B cell (primary cell): Measurements from ENCODE around the gene PKIG. TPM values are rescaled to one million over a fixed set of nuclear protein-coding genes. Genes with fewer than 3 reads are reported as not detected.

Experiments
- ATAC-seq: fragments of 200-7000 bp; cut with Tn5 transposase; one replicate; pipeline ENCODE4 v1.10.0; 2021; ENCODE audit warnings: low read depth, mild to moderate bottlenecking, moderate number of reproducible peaks, moderate library complexity
- CTCF ChIA-PET: fragments of 350-600 bp; sonication (Branson Sonifier 250); formaldehyde crosslinking; loops from one replicate; lab custom pipeline; 2021; ENCODE audit warnings: antibody characterized with exemption, inconsistent platforms; lab: Charles Lee
- POLR2A ChIA-PET: fragments of 350-600 bp; sonication (Branson Sonifier 250); formaldehyde crosslinking; loops from one replicate; lab custom pipeline; 2021; ENCODE audit warnings: antibody characterized with exemption; lab: Charles Lee
- DNase-seq: peaks from one replicate; pipeline ENCODE4 v3.0.0; 2013
- H2AFZ ChIP-seq: 2 replicates; pipeline ENCODE4 v1.6.1; 2012; ENCODE audit warnings: mild to moderate bottlenecking, low read depth, low read length; ENCODE audit not compliant: insufficient read depth, poor library complexity, severe bottlenecking
- H3K27ac ChIP-seq, 2 donors: 1 replicate in 1 of 2; 2 replicates in 1 of 2; pipeline ENCODE4 v1.5.1; 2012 to 2013; ENCODE audit warnings: low read length in 2 of 2, mild to moderate bottlenecking in 2 of 2, moderate library complexity in 1 of 2
- H3K27me3 ChIP-seq, 4 experiments: fragments of 200-600 bp in 1 of 4; sonication (generic) in 1 of 4; replicated peaks in 1 of 4; 1 replicate in 2 of 4; 2 replicates in 2 of 4; pipeline versions ENCODE4 v1.6.1 to v1.7.0; 2013 to 2016; ENCODE audit warnings: low read length in 3 of 4, mild to moderate bottlenecking in 2 of 4, mixed read lengths in 1 of 4, moderate library complexity in 1 of 4; ENCODE audit not compliant: insufficient read depth in 4 of 4, control insufficient read depth in 3 of 4; ENCODE audit errors: control extremely low read depth in 1 of 4
- H3K36me3 ChIP-seq, 2 experiments: replicated peaks in 1 of 2; 1 replicate in 1 of 2; 2 replicates in 1 of 2; pipeline versions ENCODE4 v1.6.1 to v1.7.1; 2013; ENCODE audit warnings: low read length in 1 of 2; ENCODE audit not compliant: insufficient read depth in 2 of 2, control insufficient read depth in 1 of 2; ENCODE audit errors: control extremely low read depth in 1 of 2, extremely low read depth in 1 of 2
- H3K4me1 ChIP-seq, 2 donors: fragments of 200-600 bp in 1 of 2; sonication (generic) in 1 of 2; 1 replicate in 1 of 2; 2 replicates in 1 of 2; pipeline versions ENCODE4 v1.5.1 to v1.6.1; 2013 to 2017; ENCODE audit warnings: low read length in 2 of 2; ENCODE audit not compliant: control insufficient read depth in 2 of 2, insufficient read depth in 2 of 2
- H3K4me2 ChIP-seq: replicated peaks from 2 replicates; pipeline ENCODE3; 2012; ENCODE audit warnings: mild to moderate bottlenecking, low read depth, low read length; ENCODE audit not compliant: poor library complexity, severe bottlenecking
- H3K4me3 ChIP-seq, 5 experiments: fragments of 200-600 bp in 1 of 5; sonication (generic) in 1 of 5; 1 replicate in 3 of 5; 2 replicates in 2 of 5; pipeline versions ENCODE4 v1.5.1 to v1.7.0; 2011 to 2016; ENCODE audit warnings: low read length in 4 of 5, mild to moderate bottlenecking in 4 of 5, low read depth in 2 of 5, control low read depth in 1 of 5, moderate library complexity in 1 of 5; ENCODE audit not compliant: insufficient read depth in 1 of 5; ENCODE audit errors: control extremely low read depth in 1 of 5, extremely low read depth in 1 of 5
- H3K79me2 ChIP-seq: fragments of 200-600 bp; sonication (generic); one replicate; pipeline ENCODE4 v1.6.0; 2016; ENCODE audit warnings: low read length; ENCODE audit not compliant: control insufficient read depth, insufficient read depth
- H3K9ac ChIP-seq: fragments of 200-600 bp; sonication (generic); 2 replicates; pipeline ENCODE4 v1.6.1; 2017; ENCODE audit warnings: mild to moderate bottlenecking, low read length, moderate library complexity
- H3K9me3 ChIP-seq, 3 donors: one replicate each; pipeline versions ENCODE4 v1.6.1 to v1.7.1; 2013; ENCODE audit warnings: low read length in 2 of 3; ENCODE audit not compliant: control insufficient read depth in 2 of 3, insufficient read depth in 1 of 3; ENCODE audit errors: control extremely low read depth in 1 of 3
- H4K20me1 ChIP-seq: 2 replicates; pipeline ENCODE4 v1.6.0; 2012; ENCODE audit warnings: mild to moderate bottlenecking, low read length; ENCODE audit not compliant: insufficient read depth, control insufficient read depth, poor library complexity, severe bottlenecking
- H3K27ac Mint-ChIP-seq: one replicate; pipeline ENCODE4 v1.8.0; 2021; ENCODE audit warnings: mixed read lengths
- H3K27me3 Mint-ChIP-seq: one replicate; pipeline ENCODE4 v1.8.0; 2021; ENCODE audit warnings: mixed read lengths
- H3K4me1 Mint-ChIP-seq: one replicate; pipeline ENCODE4 v1.8.0; 2021; ENCODE audit warnings: mixed read lengths
- H3K4me3 Mint-ChIP-seq: one replicate; pipeline ENCODE4 v1.8.0; 2021; ENCODE audit warnings: mixed read lengths
- H3K9me3 Mint-ChIP-seq: one replicate; pipeline ENCODE4 v1.8.0; 2022; ENCODE audit warnings: mixed read lengths; ENCODE audit not compliant: insufficient read depth
- EZH2 ChIP-seq: IDR thresholded peaks from 2 replicates; pipeline ENCODE4 v1.6.1; 2012; ENCODE audit warnings: borderline replicate concordance, low read depth, mild to moderate bottlenecking, moderate library complexity, low read length; ENCODE audit not compliant: insufficient read depth, poor library complexity, severe bottlenecking
- WGBS: methylation state at CpG from one replicate; pipeline ENCODE4 v1.1.5; 2013; ENCODE audit warnings: missing lambda C conversion rate; ENCODE audit not compliant: insufficient coverage; 5-methylcytosine and 5-hydroxymethylcytosine counted together
- intact Hi-C: fragments of 100-400 bp; cut with micrococcal nuclease; formaldehyde crosslinking; loops from one replicate; pipeline ENCODE4 v1.10.0; 2022
- polyA minus RNA-seq: library from RNA; depleted of rRNA, polyadenylated mRNA; stranded (reverse); fragments of >200 nt; gene quantifications from 2 replicates; pipeline ENCODE4 v1.2.3, GENCODE V29; 2012
- polyA plus RNA-seq: library from polyadenylated mRNA; depleted of rRNA; stranded (reverse); fragments of >200 nt; gene quantifications from 2 replicates; pipeline ENCODE4 v1.2.3, GENCODE V29; 2012
- total RNA-seq, 2 donors: library from RNA; stranded (reverse); fragments of 120-200 nt in 1 of 2; gene quantifications; 1 replicate in 1 of 2; 2 replicates in 1 of 2; pipeline versions ENCODE4 v1.2.3 to v1.2.4, GENCODE V29; 2013 to 2022
- TF ChIP-seq, protein P1 (sequence below): fragments of 200-600 bp; IDR thresholded peaks from one replicate; pipeline ENCODE4 v1.8.0; 2022; ENCODE audit warnings: antibody characterized with exemption, mild to moderate bottlenecking

PKIG gene
- total RNA-seq (117 and 128 TPM in 2 replicates), polyA plus RNA-seq (161 and 168 TPM in 2 replicates), polyA minus RNA-seq (103 and 115 TPM in 2 replicates)
- 197 TPM for total RNA-seq (2013)

DNA sequence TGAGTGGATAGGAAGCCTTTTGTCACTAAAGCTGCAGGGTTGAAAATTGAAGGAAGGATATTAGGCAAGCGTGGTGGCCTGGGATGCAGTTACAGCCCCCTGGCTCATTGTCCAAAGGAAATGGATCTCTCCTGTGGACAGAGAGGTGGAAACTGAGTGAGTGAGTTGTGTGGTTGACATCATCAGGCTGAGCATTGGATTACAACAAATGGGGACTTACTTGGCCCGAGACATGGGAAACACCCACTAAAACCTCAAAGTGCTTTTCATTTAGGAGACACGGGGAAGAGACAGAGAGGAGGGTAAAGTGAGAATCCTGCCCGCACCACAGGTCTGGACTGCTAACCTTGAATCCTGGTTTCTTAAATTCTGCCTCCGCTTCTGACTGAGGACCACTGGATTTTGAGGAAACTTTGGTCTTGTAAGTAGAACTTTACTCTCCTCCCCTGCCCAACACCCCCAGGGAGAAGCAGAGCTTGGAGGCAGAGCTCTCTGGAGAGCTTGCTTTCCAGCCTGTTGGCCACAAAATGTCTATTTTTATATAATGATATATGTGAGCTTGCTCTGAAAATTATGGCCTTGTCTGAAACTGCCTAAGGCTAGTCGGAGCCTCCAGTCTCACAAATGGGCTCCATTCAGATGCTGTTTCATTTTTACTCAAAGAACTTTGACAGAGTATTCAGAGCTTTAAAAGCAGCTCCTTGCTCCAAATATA is at the start of gene PKIG:
Gene PKIG, plus strand, starts transcription at position 269 of the 715 bp plus-strand sequence. CDS start 31,978 bp downstream, outside the sequence.
- Histone ChIP-seq H4K20me1 (no peaks in the 10 kb centered on the region), H3K79me2 (peaks cover 76% of the 10 kb centered on the region), H3K4me2 (peak within 1 kb of the TSS; percentile 74), H3K36me3 (peaks cover 0 to 2% of the 10 kb centered on the region in 2 experiments), H3K9me3 (no peaks in the 10 kb centered on the region), H3K9ac (peak within 1 kb of the TSS; percentile 85), H3K27me3 (no peaks in the 10 kb centered on the region), H2AFZ (peak within 1 kb of the TSS; percentile 68), H3K4me3 (peak within 1 kb of the TSS; percentile 57 to 94 (median 76)), H3K4me1 (peaks cover 68 to 79% of the 10 kb centered on the region in 2 donors), H3K27ac (peak within 1 kb of the TSS; percentile 85 to 89)
- peak within 1 kb of the TSS; percentile 92 for H3K4me3 Mint-ChIP-seq
- intact Hi-C loops: loop anchor here (10.0 kb wide), 2 partner anchors 368 to 382 kb away; partner anchors contain the start of genes OSER1, STK4 and TOMM34
- WGBS: 46% methylated on average over 1 of the region's 6 CpGs
- peaks cover 86% of the 10 kb centered on the region for H3K4me1 Mint-ChIP-seq
- no peak for ATAC-seq
- no peaks in the 10 kb centered on the region for H3K27me3 Mint-ChIP-seq
- POLR2A ChIA-PET: interaction anchor here (1.4 to 3.0 kb wide), 4 partner anchors 13 to 28 kb away, joined by 5 to 9 read pairs (median 7); no protein-coding TSS in a partner anchor
- TF ChIP-seq, protein P1, sequence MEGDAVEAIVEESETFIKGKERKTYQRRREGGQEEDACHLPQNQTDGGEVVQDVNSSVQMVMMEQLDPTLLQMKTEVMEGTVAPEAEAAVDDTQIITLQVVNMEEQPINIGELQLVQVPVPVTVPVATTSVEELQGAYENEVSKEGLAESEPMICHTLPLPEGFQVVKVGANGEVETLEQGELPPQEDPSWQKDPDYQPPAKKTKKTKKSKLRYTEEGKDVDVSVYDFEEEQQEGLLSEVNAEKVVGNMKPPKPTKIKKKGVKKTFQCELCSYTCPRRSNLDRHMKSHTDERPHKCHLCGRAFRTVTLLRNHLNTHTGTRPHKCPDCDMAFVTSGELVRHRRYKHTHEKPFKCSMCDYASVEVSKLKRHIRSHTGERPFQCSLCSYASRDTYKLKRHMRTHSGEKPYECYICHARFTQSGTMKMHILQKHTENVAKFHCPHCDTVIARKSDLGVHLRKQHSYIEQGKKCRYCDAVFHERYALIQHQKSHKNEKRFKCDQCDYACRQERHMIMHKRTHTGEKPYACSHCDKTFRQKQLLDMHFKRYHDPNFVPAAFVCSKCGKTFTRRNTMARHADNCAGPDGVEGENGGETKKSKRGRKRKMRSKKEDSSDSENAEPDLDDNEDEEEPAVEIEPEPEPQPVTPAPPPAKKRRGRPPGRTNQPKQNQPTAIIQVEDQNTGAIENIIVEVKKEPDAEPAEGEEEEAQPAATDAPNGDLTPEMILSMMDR: no peak
- no peak for TF ChIP-seq EZH2
- H3K27ac Mint-ChIP-seq: peak within 1 kb of the TSS; percentile 91
- DNase-seq: peak; percentile 57
- no peaks in the 10 kb centered on the region for H3K9me3 Mint-ChIP-seq
- CTCF ChIA-PET: interaction anchor here (0.8 to 24.0 kb wide), 6 partner anchors 8 to 56 kb away, joined by 3 to 772 read pairs (median 3); no protein-coding TSS in a partner anchor

DNA sequence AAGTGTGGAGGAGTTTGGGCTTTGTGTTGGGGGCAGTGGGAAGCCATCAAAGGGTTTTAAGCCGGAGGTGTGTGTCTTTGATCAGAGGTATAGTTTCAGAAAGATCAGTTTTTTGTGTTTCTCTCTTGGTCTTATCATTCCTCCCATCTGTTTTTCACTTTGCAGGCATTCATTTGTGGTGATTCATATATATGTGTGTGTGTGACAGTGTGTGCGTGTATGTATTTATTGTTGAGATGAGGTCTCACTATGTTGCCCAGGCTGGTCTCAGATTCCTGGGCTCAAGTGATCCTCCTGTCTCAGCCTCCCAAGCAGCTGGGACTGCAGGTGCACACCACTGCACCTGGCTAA is 49.4 kb upstream of the PKIG start:
- no peaks in the 10 kb centered on the region for H3K9me3 ChIP-seq
- no peaks in the 10 kb centered on the region for H3K9me3 Mint-ChIP-seq
- no peak overlapping the region for H3K4me3 Mint-ChIP-seq
- H3K4me1 ChIP-seq: peaks cover 11 to 16% of the 10 kb centered on the region in 2 donors
- no peak overlapping the region for H3K4me2 ChIP-seq
- H3K27ac Mint-ChIP-seq: no peak overlapping the region
- CTCF ChIA-PET: interaction anchor here (3.1 kb wide), 1 partner anchor 77 kb away, joined by 11 read pairs; no protein-coding TSS in a partner anchor
- H4K20me1 ChIP-seq: no peaks in the 10 kb centered on the region
- TF ChIP-seq, protein P1: no peak
- no peak overlapping the region for H3K27ac ChIP-seq
- no peaks in the 10 kb centered on the region for H3K79me2 ChIP-seq
- H3K27me3 Mint-ChIP-seq: no peaks in the 10 kb centered on the region
- no peaks in the 10 kb centered on the region for H3K27me3 ChIP-seq
- no peak for ATAC-seq
- intact Hi-C loops: loop anchor here (5.0 kb wide), 1 partner anchor 44 kb away; no protein-coding TSS in a partner anchor
- DNase-seq: no peak
- WGBS: 80% methylated on average over 1 of the region's 2 CpGs
- POLR2A ChIA-PET: no interaction called here
- H3K36me3 ChIP-seq: no peaks in the 10 kb centered on the region
- H3K4me3 ChIP-seq: no peak overlapping the region
- H3K4me1 Mint-ChIP-seq: peaks cover 6% of the 10 kb centered on the region
- H2AFZ ChIP-seq: no peak overlapping the region
- H3K9ac ChIP-seq: no peak overlapping the region
